A673 (cell line): Measurements from ENCODE around the gene IGF2BP1. TPM values are rescaled to one million over a fixed set of nuclear protein-coding genes. Genes with fewer than 3 reads are reported as not detected.

Source experiments
- BruUV-seq: library from RNA; stranded (reverse); fragments of 400-500 nt; replicated peaks from 2 replicates; lab custom pipeline; 2021; lab: Mats Ljungman, UMichigan
- CTCF ChIA-PET: fragments of 300-600 bp; sonication (Branson Sonifier 250); formaldehyde crosslinking; loops from one replicate; lab custom pipeline; 2022; ENCODE audit warnings: antibody characterized with exemption; lab: Charles Lee
- POLR2A ChIA-PET: fragments of 300-600 bp; sonication (Branson Sonifier 250); formaldehyde crosslinking; loops from one replicate; lab custom pipeline; 2022; ENCODE audit warnings: antibody characterized with exemption; ENCODE audit not compliant: low non-redundant PET; lab: Charles Lee
- DNase-seq: peaks from one replicate; pipeline ENCODE4 v3.0.0-alpha.2; 2015; ENCODE audit warnings: low spot score
- H3K27ac ChIP-seq: fragments of 200-600 bp; sonication (generic); 2 replicates; pipeline ENCODE4 v1.5.1; 2016; ENCODE audit warnings: mixed run types, low read depth, mild to moderate bottlenecking, mixed read lengths, antibody characterized with exemption, low read length; ENCODE audit not compliant: poor library complexity, severe bottlenecking
- H3K27me3 ChIP-seq: fragments of 200-600 bp; sonication (generic); replicated peaks from 2 replicates; pipeline ENCODE4 v1.6.1; 2017; ENCODE audit warnings: mixed run types, low read depth, mild to moderate bottlenecking, mixed read lengths, antibody characterized with exemption, low read length; ENCODE audit not compliant: insufficient read depth, poor library complexity
- H3K36me3 ChIP-seq: fragments of 200-600 bp; sonication (generic); 2 replicates; pipeline ENCODE4 v1.6.1; 2016; ENCODE audit warnings: mixed run types, mild to moderate bottlenecking, mixed read lengths, antibody characterized with exemption, low read length; ENCODE audit not compliant: insufficient read depth, poor library complexity, severe bottlenecking
- H3K4me1 ChIP-seq: fragments of 200-600 bp; sonication (generic); 2 replicates; pipeline ENCODE4 v1.6.1; 2017; ENCODE audit warnings: mixed run types, mild to moderate bottlenecking, mixed read lengths, antibody characterized with exemption, low read length; ENCODE audit not compliant: insufficient read depth, poor library complexity, severe bottlenecking
- H3K4me3 ChIP-seq: fragments of 200-600 bp; sonication (generic); 2 replicates; pipeline ENCODE4 v1.5.1; 2016; ENCODE audit warnings: low read depth, mixed run types, mild to moderate bottlenecking, mixed read lengths, low read length; ENCODE audit not compliant: poor library complexity, severe bottlenecking
- H3K9me3 ChIP-seq: fragments of 200-600 bp; sonication (generic); 2 replicates; pipeline ENCODE4 v1.6.1; 2016; ENCODE audit warnings: mixed run types, low read depth, mild to moderate bottlenecking, mixed read lengths, antibody characterized with exemption, low read length; ENCODE audit not compliant: poor library complexity, severe bottlenecking
- EZH2 ChIP-seq: fragments of 200-600 bp; sonication (generic); IDR thresholded peaks from 2 replicates; pipeline ENCODE4 v1.6.1; 2017; ENCODE audit warnings: borderline replicate concordance, low read depth, mild to moderate bottlenecking, mixed read lengths, antibody characterized with exemption, low read length; ENCODE audit not compliant: poor library complexity, severe bottlenecking
- intact Hi-C: fragments of 100-400 bp; cut with micrococcal nuclease; formaldehyde crosslinking; loops from one replicate; pipeline ENCODE4 v1.10.0; 2022; ENCODE audit not compliant: unreplicated experiment
- total RNA-seq: library from RNA; stranded (reverse); gene quantifications from 2 replicates; pipeline ENCODE4 v1.2.3, GENCODE V29; 2021
- TF ChIP-seq, protein P1 (sequence below): fragments of 300-800, 200-600 bp; sonication (generic); conservative IDR thresholded peaks from 2 replicates; pipeline ENCODE4 v1.5.1; 2017; ENCODE audit warnings: low read depth, mild to moderate bottlenecking, antibody characterized with exemption, low read length, moderate library complexity, mixed read lengths

IGF2BP1 gene
- total RNA-seq, 1 experiment from 2014 or later, result 517 TPM

DNA sequence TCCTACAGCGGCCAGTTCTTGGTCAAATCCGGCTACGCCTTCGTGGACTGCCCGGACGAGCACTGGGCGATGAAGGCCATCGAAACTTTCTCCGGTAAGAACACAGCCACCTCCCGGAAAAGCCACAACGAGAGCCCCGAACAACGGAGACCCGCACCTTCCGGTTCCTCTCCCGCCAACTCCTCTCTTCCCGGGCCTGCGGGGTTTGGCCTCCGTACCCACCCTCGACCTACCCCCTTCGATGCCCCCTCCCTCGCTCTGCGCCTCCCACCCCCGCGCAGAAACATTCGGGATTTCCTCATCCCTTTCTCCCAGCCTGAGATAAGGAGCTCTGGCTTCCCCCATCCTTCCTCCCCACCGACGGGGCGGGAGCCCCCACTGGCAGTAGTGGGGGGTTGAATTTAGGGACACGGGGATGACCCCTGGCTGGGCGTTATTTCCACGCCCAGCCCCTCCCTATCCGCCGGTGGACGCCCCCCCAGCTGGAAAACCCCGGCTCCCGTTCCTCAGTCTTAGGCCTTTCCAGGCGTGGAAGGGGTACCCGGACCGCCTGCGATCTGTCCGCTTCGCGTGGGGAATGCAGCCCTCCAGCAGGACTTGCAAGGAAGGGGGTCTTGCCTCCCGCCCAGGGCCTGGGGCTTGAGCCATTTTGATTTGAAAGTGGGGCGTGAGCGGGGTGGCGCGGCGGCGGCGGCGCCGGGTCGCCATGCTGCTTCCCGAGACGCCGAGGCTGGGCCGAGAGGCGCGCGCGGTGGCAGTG lies 822 bp downstream of the IGF2BP1 start:
- no TSS peak for BruUV-seq
- peak overlapping the region; percentile 100 for H3K27ac ChIP-seq
- TF ChIP-seq, protein P1, sequence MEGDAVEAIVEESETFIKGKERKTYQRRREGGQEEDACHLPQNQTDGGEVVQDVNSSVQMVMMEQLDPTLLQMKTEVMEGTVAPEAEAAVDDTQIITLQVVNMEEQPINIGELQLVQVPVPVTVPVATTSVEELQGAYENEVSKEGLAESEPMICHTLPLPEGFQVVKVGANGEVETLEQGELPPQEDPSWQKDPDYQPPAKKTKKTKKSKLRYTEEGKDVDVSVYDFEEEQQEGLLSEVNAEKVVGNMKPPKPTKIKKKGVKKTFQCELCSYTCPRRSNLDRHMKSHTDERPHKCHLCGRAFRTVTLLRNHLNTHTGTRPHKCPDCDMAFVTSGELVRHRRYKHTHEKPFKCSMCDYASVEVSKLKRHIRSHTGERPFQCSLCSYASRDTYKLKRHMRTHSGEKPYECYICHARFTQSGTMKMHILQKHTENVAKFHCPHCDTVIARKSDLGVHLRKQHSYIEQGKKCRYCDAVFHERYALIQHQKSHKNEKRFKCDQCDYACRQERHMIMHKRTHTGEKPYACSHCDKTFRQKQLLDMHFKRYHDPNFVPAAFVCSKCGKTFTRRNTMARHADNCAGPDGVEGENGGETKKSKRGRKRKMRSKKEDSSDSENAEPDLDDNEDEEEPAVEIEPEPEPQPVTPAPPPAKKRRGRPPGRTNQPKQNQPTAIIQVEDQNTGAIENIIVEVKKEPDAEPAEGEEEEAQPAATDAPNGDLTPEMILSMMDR, result no peak
- no peak for TF ChIP-seq EZH2
- peaks cover 13% of the 10 kb centered on the region for H3K4me1 ChIP-seq
- POLR2A ChIA-PET, result interaction anchor here (0.5 to 0.7 kb wide), 3 partner anchors 13 to 53 kb away, joined by 3 to 21 read pairs (median 16); partner anchors contain the start of gene SNF8
- peaks cover 48% of the 10 kb centered on the region for H3K36me3 ChIP-seq
- peak; percentile 66 for DNase-seq
- intact Hi-C loops, result loop anchor here (5.0 kb wide), 1 partner anchor 34 kb away; no protein-coding TSS in a partner anchor
- H3K4me3 ChIP-seq, result peak overlapping the region; percentile 97
- no peaks in the 10 kb centered on the region for H3K9me3 ChIP-seq
- no peaks in the 10 kb centered on the region for H3K27me3 ChIP-seq
- CTCF ChIA-PET, result interaction anchor here (0.6 kb wide), 1 partner anchor 17 kb away, joined by 8 read pairs; no protein-coding TSS in a partner anchor

DNA sequence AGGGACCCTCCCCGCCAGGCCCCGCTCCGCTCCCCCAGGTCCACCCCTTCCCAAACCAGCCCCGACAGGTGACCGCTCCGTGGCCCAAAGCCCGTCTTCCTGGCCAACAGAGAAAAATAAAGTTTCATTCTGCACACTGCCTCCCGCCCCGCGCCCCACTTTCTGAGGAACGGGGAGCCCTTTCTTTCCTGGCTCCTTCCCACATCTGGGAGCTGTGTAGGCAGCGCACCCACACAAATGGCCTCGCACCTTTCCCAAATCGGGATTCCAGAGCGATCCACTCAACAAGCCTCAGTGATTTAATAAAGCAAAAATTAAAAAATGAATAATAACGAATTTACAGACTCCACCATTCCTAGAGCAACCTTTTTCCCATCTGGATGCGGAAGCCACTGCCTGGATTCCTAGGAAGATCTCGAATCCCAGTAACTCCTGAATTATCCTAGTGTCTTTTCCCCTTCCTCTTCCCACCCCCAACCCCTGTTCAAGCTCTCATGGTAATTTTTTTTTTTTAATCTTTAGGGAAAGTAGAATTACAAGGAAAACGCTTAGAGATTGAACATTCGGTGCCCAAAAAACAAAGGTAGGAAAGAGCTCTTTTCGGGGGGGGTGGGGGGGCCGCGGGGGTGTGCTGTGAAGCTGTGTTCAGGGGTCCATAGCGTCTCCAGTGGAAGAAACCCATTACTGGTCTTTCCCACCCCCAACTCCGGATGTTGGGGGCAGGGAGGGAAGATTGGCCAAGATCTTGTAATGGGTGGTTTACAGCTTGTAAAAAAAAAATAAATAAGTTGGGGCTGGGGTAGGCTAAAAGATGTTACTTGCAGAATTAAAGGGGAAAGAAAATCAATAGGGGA lies 1.6 kb downstream of the IGF2BP1 start:
- peak overlapping the region; percentile 97 for H3K4me3 ChIP-seq
- H3K4me1 ChIP-seq, result peaks cover 7% of the 10 kb centered on the region
- POLR2A ChIA-PET, result interaction anchor here (0.6 to 0.7 kb wide), 4 partner anchors 54 to 775 kb away, joined by 3 to 10 read pairs (median 8); partner anchors contain the start of gene SNF8
- no peak for TF ChIP-seq EZH2
- TF ChIP-seq, protein P1, result no peak
- H3K27ac ChIP-seq, result peak overlapping the region; percentile 100
- no peaks in the 10 kb centered on the region for H3K9me3 ChIP-seq
- intact Hi-C loops, result loop anchor here (5.0 kb wide), 1 partner anchor 33 kb away; no protein-coding TSS in a partner anchor
- peak; percentile 77 for DNase-seq
- no peaks in the 10 kb centered on the region for H3K27me3 ChIP-seq
- H3K36me3 ChIP-seq, result peaks cover 52% of the 10 kb centered on the region
- no TSS peak for BruUV-seq
- CTCF ChIA-PET, result interaction anchor here (0.6 kb wide), 2 partner anchors 16 to 44 kb away, joined by 3 to 8 read pairs; no protein-coding TSS in a partner anchor

DNA sequence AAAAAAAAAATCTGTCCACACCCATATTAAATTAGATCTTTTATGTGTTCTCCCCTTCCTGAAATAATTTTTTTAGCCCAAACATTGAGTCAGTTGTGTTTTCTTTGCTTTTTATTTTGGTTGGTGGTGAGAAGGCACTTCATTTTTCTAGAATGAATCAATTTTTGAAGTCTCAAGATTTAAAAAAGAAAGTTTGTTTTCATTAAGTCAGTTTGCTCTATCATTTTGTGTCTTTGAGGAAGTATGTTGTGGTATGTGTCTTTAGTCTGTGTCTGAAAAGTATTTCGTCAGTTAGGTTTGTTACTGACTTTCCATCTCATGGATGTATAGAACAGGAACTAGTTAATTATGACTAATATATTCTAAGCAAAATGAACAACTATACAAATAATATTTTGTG lies 3.8 kb downstream of the IGF2BP1 start:
- H3K4me3 ChIP-seq, result peak overlapping the region; percentile 97
- H3K27me3 ChIP-seq, result no peaks in the 10 kb centered on the region
- ChIA-PET POLR2A (no interaction called here), CTCF (no interaction called here)
- peaks cover 71% of the 10 kb centered on the region for H3K36me3 ChIP-seq
- no peak for DNase-seq
- H3K27ac ChIP-seq, result peak overlapping the region; percentile 100
- BruUV-seq, result no TSS peak
- TF ChIP-seq, protein P1, result no peak
- TF ChIP-seq EZH2, result no peak
- H3K9me3 ChIP-seq, result no peaks in the 10 kb centered on the region
- intact Hi-C loops, result no loop called here
- H3K4me1 ChIP-seq, result peaks cover 16% of the 10 kb centered on the region
